GM23338 (cell line): ENCODE results near the gene PRKCI. TPM values are rescaled to one million over a fixed set of nuclear protein-coding genes. Genes with fewer than 3 reads are reported as not detected.

Experiments
- ATAC-seq: fragments of 200-7000 bp; cut with Tn5 transposase; 3 replicates; pipeline ENCODE4 v1.9.1; 2020
- DNase-seq: peaks from one replicate; pipeline ENCODE4 v3.0.0-alpha.2; 2015; ENCODE audit warnings: low spot score
- H2AFZ ChIP-seq: fragments of 200-600 bp; sonication (generic); 2 replicates; pipeline ENCODE4 v1.8.0; 2016; ENCODE audit warnings: antibody characterized with exemption, mild to moderate bottlenecking, moderate library complexity
- H3F3A ChIP-seq: fragments of 200-600 bp; sonication (generic); replicated peaks from 2 replicates; pipeline ENCODE4 v1.8.0; 2017; ENCODE audit warnings: antibody characterized with exemption, mixed run types, low read depth
- H3K27ac ChIP-seq: fragments of 200-600 bp; sonication (generic); 2 replicates; pipeline ENCODE4 v1.6.1; 2016; ENCODE audit warnings: low read depth
- H3K27me3 ChIP-seq: fragments of 200-600 bp; sonication (generic); 2 replicates; pipeline ENCODE4 v1.8.0; 2016; ENCODE audit warnings: mild to moderate bottlenecking, mixed run types, moderate library complexity; ENCODE audit not compliant: insufficient read depth
- H3K36me3 ChIP-seq: fragments of 200-600 bp; sonication (generic); 2 replicates; pipeline ENCODE4 v1.8.0; 2016; ENCODE audit warnings: mild to moderate bottlenecking; ENCODE audit not compliant: insufficient read depth
- H3K4me1 ChIP-seq: fragments of 200-600 bp; sonication (generic); 2 replicates; pipeline ENCODE4 v1.8.0; 2016; ENCODE audit warnings: mild to moderate bottlenecking, moderate library complexity; ENCODE audit not compliant: insufficient read depth
- H3K4me2 ChIP-seq: fragments of 200-600 bp; sonication (generic); 2 replicates; pipeline ENCODE4 v1.7.1; 2017; ENCODE audit warnings: mixed run types
- H3K4me3 ChIP-seq: fragments of 200-600 bp; sonication (generic); 2 replicates; pipeline ENCODE4 v1.6.1; 2016; ENCODE audit warnings: mixed run types
- H3K79me2 ChIP-seq: fragments of 200-600 bp; sonication (generic); replicated peaks from 2 replicates; pipeline ENCODE4 v1.8.0; 2017; ENCODE audit warnings: mild to moderate bottlenecking; ENCODE audit not compliant: insufficient read depth
- H3K9me2 ChIP-seq: fragments of 200-600 bp; sonication (generic); 2 replicates; pipeline ENCODE4 v1.8.0; 2017; ENCODE audit not compliant: insufficient read depth
- H4K20me1 ChIP-seq: fragments of 200-600 bp; sonication (generic); replicated peaks from 2 replicates; pipeline ENCODE4 v1.8.0; 2017; ENCODE audit warnings: mild to moderate bottlenecking; ENCODE audit not compliant: insufficient read depth
- H3K27ac Mint-ChIP-seq: 2 replicates; pipeline ENCODE4 v1.8.0; 2020; ENCODE audit warnings: inconsistent platforms, mild to moderate bottlenecking, moderate library complexity, mixed read lengths
- H3K27me3 Mint-ChIP-seq: 3 replicates; pipeline ENCODE4 v1.8.0; 2022; ENCODE audit warnings: low read depth, mild to moderate bottlenecking, moderate library complexity, mixed read lengths, inconsistent platforms; ENCODE audit not compliant: insufficient read depth, poor library complexity
- H3K36me3 Mint-ChIP-seq: 3 replicates; pipeline ENCODE4 v1.8.0; 2021; ENCODE audit warnings: low read depth, mild to moderate bottlenecking, inconsistent platforms, moderate library complexity, mixed read lengths
- H3K4me1 Mint-ChIP-seq: 3 replicates; pipeline ENCODE4 v1.8.0; 2020; ENCODE audit warnings: mild to moderate bottlenecking, inconsistent platforms, mixed read lengths
- H3K4me3 Mint-ChIP-seq: 3 replicates; pipeline ENCODE4 v1.8.0; 2021; ENCODE audit warnings: moderate library complexity, mild to moderate bottlenecking, inconsistent platforms, mixed read lengths
- H3K9me3 Mint-ChIP-seq: 3 replicates; pipeline ENCODE4 v1.8.0; 2020; ENCODE audit warnings: moderate library complexity, mild to moderate bottlenecking, inconsistent platforms, mixed read lengths
- CREB1 ChIP-seq: fragments of 250-450 bp; sonication (Bioruptor Pico); IDR thresholded peaks from 2 replicates; pipeline ENCODE4 v1.5.0; 2020; ENCODE audit warnings: low read depth, mild to moderate bottlenecking, moderate library complexity
- CTCF ChIP-seq, 2 experiments: fragments of 200-600 bp in 1 of 2; sonication (generic) in 1 of 2; conservative IDR thresholded peaks; 2 replicates each; pipeline versions ENCODE4 v1.5.1 to v1.6.1; 2016 to 2017; ENCODE audit warnings: antibody characterized with exemption in 2 of 2, low read depth in 2 of 2, mild to moderate bottlenecking in 2 of 2, moderate library complexity in 1 of 2
- ETS1 ChIP-seq: IDR thresholded peaks from 2 replicates; pipeline ENCODE4 v1.6.1; 2016; ENCODE audit warnings: antibody characterized with exemption
- EZH2 ChIP-seq: fragments of 200-600 bp; sonication (generic); IDR thresholded peaks from one replicate; pipeline ENCODE4 v1.8.0; 2017; ENCODE audit warnings: antibody characterized with exemption, mild to moderate bottlenecking, low read depth; ENCODE audit not compliant: unreplicated experiment
- EZH2phosphoT487 ChIP-seq: fragments of 200-600 bp; sonication (generic); IDR thresholded peaks from one replicate; pipeline ENCODE4 v1.8.1; 2018; ENCODE audit warnings: antibody characterized with exemption; ENCODE audit not compliant: unreplicated experiment
- JUNB ChIP-seq: IDR thresholded peaks from one replicate; pipeline ENCODE4 v1.6.1; 2016; ENCODE audit warnings: antibody characterized with exemption; ENCODE audit not compliant: unreplicated experiment
- NANOG ChIP-seq: IDR thresholded peaks from 2 replicates; pipeline ENCODE4 v1.6.1; 2016; ENCODE audit warnings: antibody characterized with exemption, borderline replicate concordance
- POLR2AphosphoS5 ChIP-seq: IDR thresholded peaks from 2 replicates; pipeline ENCODE4 v1.6.1; 2016; ENCODE audit warnings: antibody characterized with exemption, low read depth
- REST ChIP-seq: IDR thresholded peaks from one replicate; pipeline ENCODE4 v1.6.1; 2018; ENCODE audit warnings: antibody characterized with exemption; ENCODE audit not compliant: unreplicated experiment
- STAT1 ChIP-seq: IDR thresholded peaks from one replicate; pipeline ENCODE4 v1.6.1; 2016; ENCODE audit warnings: antibody characterized with exemption; ENCODE audit not compliant: unreplicated experiment
- ZNF114 ChIP-seq: fragments of 250-450 bp; sonication (Bioruptor Pico); IDR thresholded peaks from 2 replicates; pipeline ENCODE4 v1.5.0; 2020; ENCODE audit warnings: mild to moderate bottlenecking, moderate library complexity
- ZNF331 ChIP-seq: fragments of 250-450 bp; sonication (Bioruptor Pico); IDR thresholded peaks from 2 replicates; pipeline ENCODE4 v1.5.0; 2020; ENCODE audit warnings: low read depth, mild to moderate bottlenecking, moderate library complexity
- polyA plus RNA-seq: library from polyadenylated mRNA; unstranded; fragments of >200 nt; fragmentation: Nextera tagmentation; extraction: Ambion mirVana; gene quantifications from 2 replicates; pipeline ENCODE4 v1.2.1, GENCODE V29; 2016
- total RNA-seq: library from RNA; depleted of rRNA; stranded (reverse); fragments of >200 nt; shearing (Covaris generic); gene quantifications from 2 replicates; pipeline ENCODE4 v1.2.3, GENCODE V29; 2014

PRKCI gene
- total and polyA plus RNA-seq, 2 experiments from 2014 or later = 58.0 to 119 TPM

GRCh38 chr3:170307671-170308405 is 85.6 kb downstream of the PRKCI start:
- TF ChIP-seq ZNF114 = no peak
- H3K36me3 ChIP-seq = no peaks in the 10 kb centered on the region
- Mint-ChIP-seq H3K4me1 (peaks cover 11% of the 10 kb centered on the region), H3K4me3 (no peak overlapping the region), H3K27me3 (peaks cover 7% of the 10 kb centered on the region), H3K36me3 (peaks cover 2% of the 10 kb centered on the region; the same call in 2 of the 3 replicates), H3K27ac (no peak overlapping the region), H3K9me3 (no peaks in the 10 kb centered on the region)
- no peak overlapping the region for H3K4me3 ChIP-seq
- DNase-seq (peak; percentile 15), ATAC-seq (no peak)
- no peak overlapping the region for H2AFZ ChIP-seq
- no peaks in the 10 kb centered on the region for H3K27me3 ChIP-seq
- no peak overlapping the region for H3K4me2 ChIP-seq
- H4K20me1 ChIP-seq = no peaks in the 10 kb centered on the region
- H3K9me2 ChIP-seq = no peaks in the 10 kb centered on the region
- peaks cover 12% of the 10 kb centered on the region for H3K4me1 ChIP-seq
- peak overlapping the region; percentile 29; the same call in 1 of the 2 replicates for H3K27ac ChIP-seq
- H3F3A ChIP-seq = no peaks in the 10 kb centered on the region
- H3K79me2 ChIP-seq = no peaks in the 10 kb centered on the region

- no peak overlapping the region for H2AFZ ChIP-seq
- no peak for ATAC-seq
- peaks cover 12% of the 10 kb centered on the region for H3K4me1 ChIP-seq
- Mint-ChIP-seq H3K9me3 (no peaks in the 10 kb centered on the region), H3K36me3 (peaks cover 2% of the 10 kb centered on the region; the same call in 1 of the 3 replicates), H3K4me3 (no peak overlapping the region), H3K27me3 (peaks cover 7% of the 10 kb centered on the region), H3K4me1 (peaks cover 11% of the 10 kb centered on the region), H3K27ac (no peak overlapping the region)
- no peaks in the 10 kb centered on the region for H3K27me3 ChIP-seq
- H3K4me3 ChIP-seq = no peak overlapping the region
- H3K27ac ChIP-seq = no peak overlapping the region
- no peaks in the 10 kb centered on the region for H3K79me2 ChIP-seq
- no peaks in the 10 kb centered on the region for H3F3A ChIP-seq
- H3K36me3 ChIP-seq = no peaks in the 10 kb centered on the region
- H3K4me2 ChIP-seq = no peak overlapping the region
- no peak for DNase-seq
- H3K9me2 ChIP-seq = no peaks in the 10 kb centered on the region
- H4K20me1 ChIP-seq = no peaks in the 10 kb centered on the region
- TF ChIP-seq NANOG (no peak), ZNF331 (no peak), POLR2AphosphoS5 (no peak), ETS1 (no peak), CREB1 (CRISPR knock-in tag) (no peak), JUNB (no peak), STAT1 (no peak), ZNF114 (no peak), EZH2phosphoT487 (no peak), CTCF (conservative IDR thresholded peaks at IDR 0.05; ENCODE audit: low read depth in 2 of 2) (no peak), REST (no peak), EZH2 (no peak)
These were observed 86.8 kb downstream of the PRKCI start for GRCh38 chr3:170309046-170309445.
